ENCODE data around the gene YWHAG. TPM values are rescaled to one million over a fixed set of nuclear protein-coding genes. Genes with fewer than 3 reads are reported as not detected.

Gene YWHAG
- total and polyA plus RNA-seq, 9 of the 15 experiments (the other 6 are each of a cell fraction or from before 2014, with no cell fraction given), result 30.4 to 246 (median 94.5) TPM

- POLR2A ChIA-PET, result interaction anchor here (1.1 to 3.6 kb wide), 3 partner anchors 11 to 31 kb away, joined by 3 to 15 read pairs (median 5); no protein-coding TSS in a partner anchor
- in situ Hi-C loops (cut with MboI) (no loop called here), intact Hi-C loops (cut with micrococcal nuclease) (no loop called here)
- Histone ChIP-seq H3K27me3 (ENCODE audit: control insufficient read depth in 2 of 2, insufficient read depth in 2 of 2, low read length in 2 of 2) (no peaks in the 10 kb centered on the region), H3K9ac (ENCODE audit: insufficient read depth in 1 of 2, low read depth in 2 of 2, low read length in 2 of 2) (no peak overlapping the region), H3K4me3 (no peak overlapping the region), H3K27ac (ENCODE audit: extremely low read depth, low read depth, low read length) (no peak overlapping the region), H3K9me1 (ENCODE audit: control insufficient read depth, insufficient read depth, low read length) (no peaks in the 10 kb centered on the region), H4K20me1 (replicated peaks; ENCODE audit: control insufficient read depth, insufficient read depth, low read length) (peaks cover 44% of the 10 kb centered on the region), H3K36me3 (ENCODE audit: control insufficient read depth, insufficient read depth, low read length) (peaks cover 86% of the 10 kb centered on the region), H3K9me3 (replicated peaks; ENCODE audit: control insufficient read depth, insufficient read depth, low read depth, low read length) (no peaks in the 10 kb centered on the region), H3K4me2 (ENCODE audit: insufficient read depth, low read length) (no peak overlapping the region), H2AFZ (ENCODE audit: low read depth, low read length) (no peak overlapping the region), H3K4me1 (replicated peaks in 1 of 2; ENCODE audit: control insufficient read depth in 2 of 2, insufficient read depth in 2 of 2, low read length in 2 of 2) (peaks cover 13 to 23% of the 10 kb centered on the region in 2 experiments; a peak in 4 of 5 replicates), H3K79me2 (ENCODE audit: control insufficient read depth, insufficient read depth, low read length) (peaks cover 98% of the 10 kb centered on the region)
- no peak for ATAC-seq
- CTCF ChIA-PET (ENCODE audit: low intra/inter-chr PET ratio), result no interaction called here
- TF ChIP-seq ZNF121 (CRISPR knock-in tag; conservative IDR thresholded peaks at IDR 0.05) (peak; percentile 92), RBM25 (IDR thresholded peaks at IDR 0.05; ENCODE audit: low read depth, low read length, severe bottlenecking) (peak; percentile 45), ZNF124 (CRISPR knock-in tag; IDR thresholded peaks at IDR 0.05) (no peak)
- DNase-seq (ENCODE audit: extremely low read depth in 1 of 4, low spot score in 3 of 4), result no peak
- FAIRE-seq, result no peak
- 94% methylated on average over 6 of the region's 6 CpGs for WGBS (ENCODE audit: insufficient coverage, low coverage, missing lambda C conversion rate)
- BruUV-seq (replicated peaks), result no TSS peak
These were observed 24.3 kb downstream of the YWHAG start for GRCh38 chr7:76334320-76334967.

GRCh38 chr7:76333511-76334101, 25.2 kb downstream of the YWHAG start:
- no peak for DNase-seq (ENCODE audit: extremely low read depth in 1 of 4, low spot score in 3 of 4)
- FAIRE-seq, result no peak
- no peak for ATAC-seq
- peaks cover 89% of the 10 kb centered on the region for H3K36me3 ChIP-seq (ENCODE audit: control insufficient read depth, insufficient read depth, low read length)
- H3K79me2 ChIP-seq (ENCODE audit: control insufficient read depth, insufficient read depth, low read length), result peaks cover 98% of the 10 kb centered on the region
- BruUV-seq (replicated peaks), result no TSS peak
- in situ Hi-C loops (cut with MboI) (no loop called here), intact Hi-C loops (cut with micrococcal nuclease) (no loop called here)
- H3K4me3 ChIP-seq, result no peak overlapping the region
- no peak overlapping the region for H3K27ac ChIP-seq (ENCODE audit: extremely low read depth, low read depth, low read length)
- H3K9ac ChIP-seq (ENCODE audit: insufficient read depth in 1 of 2, low read depth in 2 of 2, low read length in 2 of 2), result peak overlapping the region in 1 of 2 experiments; percentile 45; a peak in 1 of 4 replicates
- peaks cover 50% of the 10 kb centered on the region for H4K20me1 ChIP-seq (replicated peaks; ENCODE audit: control insufficient read depth, insufficient read depth, low read length)
- no peaks in the 10 kb centered on the region for H3K9me3 ChIP-seq (replicated peaks; ENCODE audit: control insufficient read depth, insufficient read depth, low read depth, low read length)
- no peak overlapping the region for H2AFZ ChIP-seq (ENCODE audit: low read depth, low read length)
- peaks cover 2% of the 10 kb centered on the region for H3K9me1 ChIP-seq (ENCODE audit: control insufficient read depth, insufficient read depth, low read length)
- no peak overlapping the region for H3K4me2 ChIP-seq (ENCODE audit: insufficient read depth, low read length)
- 88% methylated on average over 14 of the region's 14 CpGs for WGBS (ENCODE audit: insufficient coverage, low coverage, missing lambda C conversion rate)
- TF ChIP-seq TEAD1 (CRISPR knock-in tag; IDR thresholded peaks at IDR 0.05) (0 out of 4 replicates have a peak, but pooled peaks of 1 of the 2 experiments have one; percentile 24), C11orf30 (IDR thresholded peaks at IDR 0.05; ENCODE audit: low read depth) (no peak), GTF2E2 (tag; IDR thresholded peaks at IDR 0.05) (no peak), ARNT (IDR thresholded peaks at IDR 0.05) (no peak)
- TF ChIP-seq, protein P1, sequence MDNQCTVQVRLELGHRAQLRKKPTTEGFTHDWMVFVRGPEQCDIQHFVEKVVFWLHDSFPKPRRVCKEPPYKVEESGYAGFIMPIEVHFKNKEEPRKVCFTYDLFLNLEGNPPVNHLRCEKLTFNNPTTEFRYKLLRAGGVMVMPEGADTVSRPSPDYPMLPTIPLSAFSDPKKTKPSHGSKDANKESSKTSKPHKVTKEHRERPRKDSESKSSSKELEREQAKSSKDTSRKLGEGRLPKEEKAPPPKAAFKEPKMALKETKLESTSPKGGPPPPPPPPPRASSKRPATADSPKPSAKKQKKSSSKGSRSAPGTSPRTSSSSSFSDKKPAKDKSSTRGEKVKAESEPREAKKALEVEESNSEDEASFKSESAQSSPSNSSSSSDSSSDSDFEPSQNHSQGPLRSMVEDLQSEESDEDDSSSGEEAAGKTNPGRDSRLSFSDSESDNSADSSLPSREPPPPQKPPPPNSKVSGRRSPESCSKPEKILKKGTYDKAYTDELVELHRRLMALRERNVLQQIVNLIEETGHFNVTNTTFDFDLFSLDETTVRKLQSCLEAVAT (IDR thresholded peaks at IDR 0.05), result peak in 1 of 2 experiments; percentile 44; a peak in 1 of 4 replicates
- H3K4me1 ChIP-seq (replicated peaks in 1 of 2; ENCODE audit: control insufficient read depth in 2 of 2, insufficient read depth in 2 of 2, low read length in 2 of 2), result peaks cover 16 to 25% of the 10 kb centered on the region in 2 experiments; a peak in 4 of 5 replicates
- POLR2A ChIA-PET, result interaction anchor here (0.6 to 3.6 kb wide), 4 partner anchors 10 to 25 kb away, joined by 3 to 15 read pairs (median 4); partner anchors contain the start of gene YWHAG
- CTCF ChIA-PET (ENCODE audit: low intra/inter-chr PET ratio), result interaction anchor here (0.6 kb wide), 1 partner anchor 18 kb away, joined by 3 read pairs; no protein-coding TSS in a partner anchor
- no peaks in the 10 kb centered on the region for H3K27me3 ChIP-seq (ENCODE audit: control insufficient read depth in 2 of 2, insufficient read depth in 2 of 2, low read length in 2 of 2)
